NCI-H1436 (cell line): ENCODE measurements around the gene CORO1C.
"Not testable (repeated sequence)": the region's sequence is repeated elsewhere in the genome, so short reads cannot be mapped to it uniquely, and the experiment has no call there.

Experiments
- DNase-seq: peaks from one replicate; lab custom pipeline; 2025; lab: John Stamatoyannopoulos, UW

Gene CORO1C

DNA sequence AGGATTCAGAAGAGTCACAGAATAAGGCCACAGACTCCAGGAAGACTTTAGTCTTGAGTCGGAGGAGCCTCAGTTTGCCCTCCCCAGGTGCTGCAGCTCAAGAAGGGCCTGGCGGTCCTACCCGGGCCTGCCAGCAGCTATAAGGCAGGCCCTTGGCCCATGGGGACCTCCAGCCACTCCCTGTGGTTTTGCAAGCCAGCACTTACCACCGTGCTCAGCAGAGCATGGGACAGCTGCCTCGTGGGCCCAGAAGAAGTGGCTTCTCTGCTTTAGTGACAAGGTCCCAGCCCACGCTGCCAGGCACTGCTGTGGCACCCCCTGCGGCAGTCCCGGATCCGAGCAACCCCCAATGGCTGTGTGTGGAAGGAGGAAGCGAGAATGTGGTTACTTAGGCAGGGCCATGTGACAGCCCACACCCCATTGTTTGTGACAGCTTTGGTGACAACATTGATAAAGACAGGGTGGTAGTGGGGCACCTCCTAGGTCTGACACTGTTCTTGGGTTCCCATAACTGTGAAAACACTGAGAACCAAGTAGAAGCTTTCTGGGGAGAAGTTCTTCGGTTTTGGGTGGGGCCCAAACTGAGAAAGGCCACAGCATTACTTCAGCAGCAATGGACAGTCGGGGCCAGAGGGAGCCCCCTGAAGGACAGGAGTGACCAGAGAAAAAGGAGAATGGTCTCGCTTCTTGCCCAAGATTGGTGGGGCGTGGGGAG, 97.6 kb downstream of the CORO1C start, which contains the start of gene SELPLG:
Gene SELPLG (minus strand): TSS at position 361 of the 715 bp plus-strand sequence. CDS start 9,587 bp downstream, outside the sequence.
- DNase-seq: no peak

- no peak for DNase-seq
These were observed 98.2 kb downstream of the CORO1C start for GRCh38 chr12:108633081-108633533.

DNA sequence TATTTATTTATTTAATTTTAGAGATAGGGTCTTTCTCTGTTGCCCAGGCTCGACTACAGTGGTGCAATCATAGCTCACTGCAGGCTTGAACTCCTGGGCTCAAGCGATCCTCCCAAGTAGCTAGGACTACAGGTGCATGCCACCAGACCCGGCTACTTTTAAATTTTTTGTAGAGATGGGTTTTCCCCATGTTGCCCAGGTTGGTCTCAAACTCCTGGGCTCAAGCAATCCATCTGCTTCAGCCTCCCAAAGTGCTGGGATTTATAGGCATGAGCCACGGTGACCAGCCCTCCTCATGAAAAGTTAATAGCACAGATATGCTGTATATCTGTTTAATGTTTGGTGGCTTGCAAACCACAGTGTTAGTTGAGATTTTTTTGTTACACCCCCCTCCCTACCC, 100.1 kb downstream of the CORO1C start:
- not testable (repeated sequence) for DNase-seq

- DNase-seq: no peak
These were observed 100.7 kb downstream of the CORO1C start for GRCh38 chr12:108630481-108631207.

GRCh38 chr12:108629824-108630476, 101.4 kb downstream of the CORO1C start:
- no peak for DNase-seq

DNA sequence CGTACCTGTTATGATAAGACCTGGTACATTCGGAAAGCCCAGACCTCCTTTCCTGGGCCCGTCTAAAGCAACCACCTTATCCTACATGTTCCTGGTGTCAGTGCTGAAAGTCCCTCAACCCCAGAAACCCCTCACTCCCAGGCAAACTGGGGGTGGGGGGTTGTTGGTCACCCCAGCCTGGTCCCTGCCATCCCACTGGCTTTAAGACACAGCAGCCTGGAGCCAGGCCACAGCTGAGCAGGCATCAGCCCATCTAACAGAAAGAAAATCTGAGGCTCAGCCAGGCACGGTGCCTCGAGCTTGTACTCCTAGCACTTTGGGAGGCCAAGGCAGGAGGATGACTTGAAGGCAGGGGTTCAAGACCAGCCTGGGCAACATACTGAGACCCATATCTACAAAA, 102.2 kb downstream of the CORO1C start:
- no peak for DNase-seq

DNA sequence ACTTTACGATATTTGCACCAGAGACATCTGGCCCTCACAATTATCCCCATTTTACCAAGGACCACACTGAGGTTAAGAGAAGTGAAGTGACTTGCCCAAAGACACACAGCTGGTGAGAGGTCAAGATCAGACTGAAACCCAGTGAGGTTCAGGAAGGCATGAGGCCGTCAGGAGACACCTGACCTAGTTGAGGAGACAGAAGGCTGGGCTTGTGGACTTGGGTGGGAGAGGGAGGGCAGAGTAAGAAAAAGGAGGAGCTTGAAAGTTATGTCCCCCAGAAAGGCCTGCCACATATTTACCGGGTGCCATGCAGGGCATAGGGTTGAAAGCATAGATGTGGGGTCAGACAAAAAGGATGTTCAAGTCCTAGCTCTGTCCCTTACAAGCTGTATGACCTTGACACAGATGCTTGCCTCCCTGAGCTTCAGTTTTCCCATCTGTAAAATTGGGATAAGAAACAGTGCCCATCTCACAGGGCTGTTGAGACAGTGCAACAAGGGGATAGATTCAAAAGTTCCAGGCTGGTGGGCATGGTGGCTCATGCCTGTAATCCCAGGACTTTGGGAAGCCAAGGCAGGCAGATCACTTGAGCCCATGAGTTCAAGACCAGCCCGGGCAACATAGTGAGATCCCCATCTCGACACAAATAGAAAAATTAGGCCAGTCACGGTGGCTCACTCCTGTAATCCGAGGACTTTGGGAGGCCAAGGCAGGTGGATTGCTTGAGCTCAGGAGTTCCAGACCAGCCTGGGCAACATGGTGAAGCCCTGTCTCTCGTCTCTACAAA, 104.0 kb downstream of the CORO1C start:
- no peak for DNase-seq

- DNase-seq: no peak
These were observed 106.1 kb downstream of the CORO1C start for GRCh38 chr12:108625228-108625627.

DNA sequence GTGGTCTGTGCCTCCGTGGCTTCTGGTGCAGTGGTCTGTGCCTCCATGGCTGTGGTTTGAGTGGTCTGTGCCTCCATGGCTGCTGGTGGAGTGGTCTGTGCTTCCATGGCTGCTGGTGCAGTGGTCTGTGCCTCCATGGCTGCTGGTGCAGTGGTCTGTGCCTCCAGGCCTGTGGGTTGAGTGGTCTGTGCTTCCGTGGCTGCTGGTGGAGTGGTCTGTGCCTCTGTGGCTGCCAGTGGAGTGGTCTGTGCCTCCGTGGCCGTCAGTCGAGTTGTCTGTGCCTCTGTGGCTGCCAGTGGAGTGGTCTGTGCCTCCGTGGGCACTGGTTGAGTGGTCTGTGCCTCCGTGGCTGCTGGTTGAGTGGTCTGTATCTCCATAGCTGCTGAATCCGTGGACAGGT, 107.7 kb downstream of the CORO1C start:
- DNase-seq: no peak

- no peak for DNase-seq
These were observed 108.3 kb downstream of the CORO1C start for GRCh38 chr12:108622921-108623514.

- peak; percentile 15 for DNase-seq
These were observed 108.9 kb downstream of the CORO1C start for GRCh38 chr12:108622421-108622820.

- no peak for DNase-seq
These were observed 110.2 kb downstream of the CORO1C start for GRCh38 chr12:108621161-108621560.

DNA sequence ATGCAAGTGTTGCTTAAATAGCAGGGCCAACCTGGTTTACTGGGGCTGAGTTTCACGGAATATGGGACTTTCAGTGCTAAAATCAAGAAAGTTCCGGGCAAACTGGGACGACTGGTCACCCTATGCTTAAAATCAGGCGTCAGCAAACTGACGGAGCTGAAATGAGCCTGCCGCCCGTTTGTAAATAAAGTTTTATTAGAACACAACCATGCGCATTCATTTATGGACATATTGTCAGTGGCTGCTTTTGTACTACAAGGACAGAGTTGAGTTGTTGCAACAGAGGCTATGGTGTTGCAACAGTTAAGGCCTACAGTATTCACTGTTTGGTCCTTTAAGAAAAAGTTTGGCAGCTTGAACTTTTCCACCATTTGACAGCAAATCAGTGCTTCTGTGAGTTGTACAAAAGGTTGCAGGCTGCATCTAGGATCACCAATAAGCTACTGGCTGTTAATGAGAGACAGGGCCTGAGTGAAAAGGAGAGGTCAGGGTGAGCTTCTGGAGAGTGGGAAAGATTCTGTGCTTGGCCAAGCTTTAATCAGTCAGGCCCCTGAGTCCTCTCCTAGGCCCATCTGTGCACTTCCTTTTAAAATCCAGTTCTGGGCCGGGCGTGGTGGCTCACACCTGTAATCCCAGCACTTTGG, 111.0 kb downstream of the CORO1C start:
- DNase-seq: no peak

DNA sequence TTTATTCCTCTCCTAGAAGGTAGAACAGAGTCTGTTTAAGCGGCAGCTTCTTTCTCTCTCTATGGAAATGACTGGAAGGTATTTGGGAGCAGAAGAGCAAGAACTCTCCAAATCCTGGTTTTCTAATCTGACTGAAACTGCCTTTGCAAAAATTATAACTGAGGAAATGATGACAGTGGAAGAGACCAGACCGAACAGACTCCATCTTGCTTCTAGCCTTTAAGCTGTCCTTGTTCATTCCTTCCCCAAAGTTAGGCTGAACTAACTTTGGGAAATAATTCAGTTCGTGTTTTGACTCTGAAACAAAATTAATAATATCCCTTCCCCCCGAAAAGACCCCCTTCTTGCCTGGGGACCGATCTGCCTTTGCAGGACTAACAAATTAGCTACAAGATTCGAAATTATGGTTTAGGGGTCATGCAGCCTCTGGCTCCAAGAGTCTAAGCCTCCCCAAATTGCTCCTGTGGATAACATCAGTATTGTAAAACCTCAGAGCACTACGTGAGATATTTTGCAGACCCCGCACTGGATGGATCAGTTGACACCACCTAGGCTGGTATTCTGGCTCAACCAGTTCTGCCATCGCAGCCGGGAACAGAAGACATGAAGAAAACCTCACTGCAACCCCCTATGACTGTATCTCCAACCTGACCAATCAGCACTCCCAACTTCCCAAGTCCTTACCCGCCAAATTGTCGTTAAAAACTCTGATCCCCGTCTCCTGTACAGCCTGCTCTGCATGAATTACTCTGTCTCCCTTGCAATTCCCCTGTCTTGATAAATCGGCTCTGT, 111.8 kb downstream of the CORO1C start:
- no peak for DNase-seq

- DNase-seq: not testable (repeated sequence)
These were observed 112.4 kb downstream of the CORO1C start for GRCh38 chr12:108618953-108619274.

DNA sequence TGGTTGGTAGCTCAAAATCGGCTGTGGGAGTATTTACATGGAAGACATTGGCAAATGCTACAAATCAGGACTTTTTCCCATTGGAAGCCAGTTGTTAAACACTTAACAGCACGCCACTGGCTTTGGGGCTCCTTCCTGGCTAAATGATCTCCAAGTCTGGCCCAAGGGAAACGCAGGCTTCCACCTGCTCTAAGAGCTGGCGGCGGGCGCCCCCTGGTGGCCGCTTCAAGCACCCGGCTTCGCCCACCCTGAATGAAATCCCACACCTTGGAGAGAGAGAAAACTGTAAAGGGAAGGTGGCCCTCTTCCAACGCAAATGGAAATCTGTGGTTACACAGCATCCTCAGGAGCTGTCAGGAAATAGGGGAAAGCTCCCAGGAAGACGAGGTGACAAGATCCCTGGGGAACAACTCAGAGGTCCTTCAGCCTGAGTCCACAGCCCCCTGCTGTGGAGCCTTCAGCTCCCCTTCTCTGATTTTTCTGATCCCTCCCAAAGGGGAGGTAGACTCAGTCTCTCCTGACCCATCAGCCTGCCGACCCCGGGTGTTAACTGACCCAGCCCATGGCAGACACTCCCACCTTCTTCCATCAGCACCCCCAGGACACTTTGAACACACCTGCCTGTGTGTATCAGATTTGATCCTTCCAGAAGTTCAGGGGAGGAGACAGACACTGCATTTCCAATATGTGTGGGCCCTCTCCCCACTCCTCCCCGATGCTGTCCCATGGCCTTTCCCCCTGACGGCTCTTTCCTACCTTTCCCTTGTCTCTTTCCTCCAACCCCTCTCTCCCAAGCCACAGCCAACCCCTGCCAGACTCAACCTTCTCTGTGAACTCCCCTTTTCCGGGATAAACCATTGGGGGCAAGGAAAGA, 113.0 kb downstream of the CORO1C start:
- DNase-seq: peak; percentile 71

GRCh38 chr12:108616941-108617858, 114.1 kb downstream of the CORO1C start:
- DNase-seq: no peak

GRCh38 chr12:108616359-108616758, 115.0 kb downstream of the CORO1C start:
- DNase-seq: no peak
